Measurements from ENCODE around the gene NLE1. TPM values are rescaled to one million over a fixed set of nuclear protein-coding genes. Genes with fewer than 3 reads are reported as not detected.
"Not testable (repeated sequence)": the region's sequence is repeated elsewhere in the genome, so short reads cannot be mapped to it uniquely, and the experiment has no call there.

The NLE1 gene
- polyA plus RNA-seq, 5 donors: 15.7 to 24.5 (median 19.4) TPM

DNA sequence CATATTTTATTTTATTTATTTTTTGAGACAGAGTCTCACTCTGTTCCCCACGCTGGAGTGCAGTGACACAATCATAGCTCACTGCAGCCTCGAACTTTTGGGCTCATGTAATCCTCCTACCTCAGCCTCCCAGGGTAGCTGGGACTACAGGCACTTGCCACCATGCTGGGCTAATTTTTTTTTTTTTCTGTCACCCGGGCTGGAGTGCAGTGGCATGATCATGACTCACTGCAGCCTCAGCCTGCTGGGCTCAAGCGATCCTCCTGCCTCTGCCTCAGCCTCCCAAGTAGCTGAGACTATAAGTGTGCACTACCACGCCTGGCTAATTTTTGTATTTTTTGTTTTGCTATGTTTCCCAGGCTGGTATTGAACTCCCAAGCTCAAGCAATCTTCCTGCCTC lies 22.6 kb upstream of the NLE1 start:
- no peak for DNase-seq

DNA sequence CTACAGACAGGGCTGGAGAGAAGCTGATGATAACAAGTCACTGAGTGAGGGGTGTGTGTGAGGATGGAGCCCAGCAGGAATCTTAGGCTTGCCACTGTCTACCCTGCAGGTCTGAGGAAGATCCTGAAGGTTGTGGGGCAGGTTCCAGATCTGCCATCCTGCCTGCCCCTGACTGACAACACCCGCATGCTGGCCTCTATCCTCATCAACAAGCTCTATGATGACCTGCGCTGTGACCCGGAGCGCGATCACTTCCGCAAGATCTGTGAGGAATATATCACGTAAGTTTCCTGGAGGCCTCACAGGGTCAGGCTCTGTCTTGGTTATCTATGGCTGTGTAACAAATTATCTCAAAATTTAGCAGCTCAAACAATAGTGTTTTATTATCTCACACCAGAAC lies 21.8 kb upstream of the NLE1 start:
- DNase-seq: no peak

DNA sequence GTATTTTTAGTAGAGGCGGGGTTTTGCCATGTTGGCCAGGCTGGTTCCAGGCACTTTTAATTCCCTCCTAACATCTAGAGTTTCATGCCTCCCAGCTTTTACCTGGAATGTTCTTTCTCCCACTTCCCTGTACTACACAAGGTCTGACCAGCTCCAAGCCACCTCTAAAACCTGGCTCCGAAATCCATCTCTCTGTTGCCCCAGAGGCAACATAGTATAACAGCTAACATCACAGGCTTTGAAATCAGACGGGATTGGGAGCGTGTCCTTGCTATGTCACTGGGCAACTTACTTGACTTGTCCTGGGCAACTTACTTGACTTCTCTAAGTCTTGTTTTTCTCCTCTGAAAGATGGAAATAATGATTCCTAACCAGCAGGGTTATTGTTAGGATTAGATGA lies 20.7 kb upstream of the NLE1 start:
- DNase-seq: no peak

DNA sequence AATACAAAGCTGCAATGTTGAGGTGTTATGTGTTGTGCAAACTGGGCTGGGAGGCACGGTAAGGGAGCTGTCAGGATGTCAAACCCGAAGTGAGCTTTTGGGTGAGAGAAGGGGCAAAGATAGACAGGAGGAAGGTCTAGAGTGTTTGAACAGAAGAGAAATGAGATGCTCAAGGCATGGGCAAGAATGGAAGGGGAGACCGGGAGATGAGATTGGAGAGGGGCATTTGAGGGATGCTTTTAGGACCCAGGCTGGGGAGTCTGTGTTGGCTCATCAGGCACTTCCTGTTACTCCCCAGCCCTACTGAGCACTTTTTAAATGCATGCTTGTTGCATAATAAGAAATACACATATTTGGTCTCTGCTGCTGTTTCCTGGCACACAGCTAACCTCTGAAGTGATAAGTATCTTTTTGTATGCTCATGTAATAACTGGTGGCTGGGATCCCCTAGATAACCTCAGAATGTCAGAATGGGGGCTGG lies 19.2 kb upstream of the NLE1 start:
- DNase-seq: peak in 1 of 2 donors; percentile 49

DNA sequence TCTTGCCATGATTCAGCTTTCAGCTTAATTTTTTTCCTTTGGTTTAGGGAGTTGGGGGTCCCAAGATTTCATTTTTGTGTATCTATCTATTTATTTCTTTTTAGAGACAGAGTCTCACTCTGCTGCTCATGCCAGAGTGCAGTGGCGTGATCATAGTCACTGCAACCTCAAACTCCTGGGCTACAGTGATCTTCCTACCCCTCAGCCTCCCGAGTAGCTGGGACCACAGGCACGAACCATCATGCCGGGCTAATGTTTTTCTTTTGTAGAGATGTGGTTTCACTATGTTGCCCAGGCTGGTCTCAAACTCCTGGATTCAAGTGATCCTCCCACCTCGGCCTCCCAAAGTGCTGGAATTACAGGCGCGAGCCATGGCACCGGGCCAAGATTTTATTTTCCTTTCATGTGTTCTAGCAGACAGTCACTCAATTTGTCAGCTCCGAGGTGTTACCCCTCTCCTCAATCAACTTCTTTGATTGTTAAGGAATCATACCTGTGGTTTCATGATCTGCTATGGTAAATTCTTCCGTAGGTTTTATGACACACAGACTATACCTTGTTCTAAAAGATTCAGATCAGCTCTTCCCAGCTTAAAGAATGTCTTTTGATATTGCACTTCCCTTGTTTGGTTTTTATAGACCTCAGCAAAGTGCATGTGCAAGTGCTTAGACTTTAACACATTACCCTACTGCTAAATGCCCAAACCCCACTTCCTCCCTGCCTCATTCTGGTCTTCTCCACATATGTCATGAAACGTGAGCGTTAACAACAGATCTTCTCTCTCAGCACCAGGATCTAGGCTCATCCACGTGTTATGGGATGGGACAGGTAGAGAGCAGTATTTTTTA lies 18.5 kb upstream of the NLE1 start:
- DNase-seq: no peak

DNA sequence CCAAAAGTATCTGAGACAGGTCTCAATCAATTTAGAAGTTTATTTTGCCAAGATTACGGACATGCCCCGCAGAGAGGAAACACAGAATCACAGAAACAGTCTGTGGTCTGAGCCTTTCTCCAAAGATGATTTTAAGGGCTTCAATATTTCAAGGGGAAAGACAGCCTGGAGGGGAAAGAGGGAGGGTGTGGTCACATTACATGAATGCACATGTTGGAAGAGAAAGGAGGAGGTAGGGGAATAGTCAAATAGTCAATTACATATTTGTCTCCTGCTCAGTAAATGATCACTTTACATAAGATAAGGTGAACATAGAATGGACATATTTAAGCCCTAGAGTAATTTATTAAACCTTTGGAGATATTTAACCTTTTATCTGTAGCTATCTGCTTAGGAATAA lies 17.8 kb upstream of the NLE1 start:
- no peak for DNase-seq

DNA sequence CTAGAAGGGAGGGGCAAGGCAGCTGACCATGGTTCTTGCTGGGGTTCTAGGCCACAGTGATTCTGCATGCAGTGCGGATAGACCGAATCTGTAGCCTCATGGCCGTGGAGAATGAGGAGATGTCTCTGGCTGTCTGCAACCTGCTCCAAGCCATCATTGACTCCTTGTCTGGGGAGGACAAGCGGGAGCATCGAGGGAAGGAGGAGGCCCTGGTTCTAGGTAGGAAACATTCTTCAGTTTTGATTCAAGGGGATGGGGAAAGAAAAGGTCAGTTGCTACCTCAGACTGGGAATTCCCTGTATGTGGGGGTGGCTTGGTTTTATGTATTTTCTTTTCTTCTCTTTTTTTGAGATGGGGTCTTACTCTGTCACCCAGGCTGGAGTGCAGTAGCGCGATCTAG lies 13.1 kb upstream of the NLE1 start:
- DNase-seq: no peak

DNA sequence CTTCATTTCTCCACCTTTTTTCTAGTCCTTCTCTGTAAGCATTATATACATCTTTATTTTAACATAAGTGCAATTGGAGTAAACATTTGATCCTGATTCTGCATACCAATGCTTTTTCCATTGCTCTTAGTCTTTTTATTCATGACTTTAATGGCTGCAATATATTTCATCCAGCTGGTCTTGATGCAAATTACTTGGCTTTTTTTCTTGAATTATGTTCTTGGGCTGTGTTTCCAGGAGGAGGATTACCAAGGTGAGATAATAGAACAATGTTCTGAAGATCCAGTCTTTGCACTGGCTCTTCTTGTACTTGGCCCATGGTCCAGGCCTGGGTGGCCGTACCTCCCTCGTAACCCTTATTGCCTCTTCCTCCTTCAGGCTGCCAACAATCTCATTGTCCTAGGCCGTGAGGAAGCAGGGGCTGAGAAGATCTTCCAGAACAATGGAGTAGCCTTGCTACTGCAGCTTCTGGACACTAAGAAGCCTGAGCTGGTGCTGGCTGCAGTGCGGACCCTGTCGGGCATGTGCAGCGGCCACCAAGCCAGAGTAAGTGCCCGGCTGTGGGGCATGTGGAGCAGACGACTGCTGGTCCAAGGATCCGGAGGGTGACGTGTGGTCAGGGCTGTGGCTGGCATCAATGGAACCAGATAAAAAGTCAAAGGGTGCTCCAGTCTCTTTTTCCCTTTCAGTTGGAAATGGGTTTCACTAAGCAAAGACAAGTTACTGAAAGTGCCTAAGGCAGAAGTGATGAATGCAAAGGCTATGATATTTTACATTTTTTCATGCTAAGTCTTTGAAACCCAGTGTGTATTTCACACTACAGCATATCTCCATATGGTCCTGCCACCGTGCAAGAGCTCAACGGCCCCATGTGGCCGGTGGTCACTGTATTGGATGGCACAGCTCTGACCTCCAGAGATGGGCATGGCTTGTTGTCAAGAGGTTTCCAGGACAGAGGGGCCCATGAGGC lies 12.4 kb upstream of the NLE1 start:
- DNase-seq: no peak

DNA sequence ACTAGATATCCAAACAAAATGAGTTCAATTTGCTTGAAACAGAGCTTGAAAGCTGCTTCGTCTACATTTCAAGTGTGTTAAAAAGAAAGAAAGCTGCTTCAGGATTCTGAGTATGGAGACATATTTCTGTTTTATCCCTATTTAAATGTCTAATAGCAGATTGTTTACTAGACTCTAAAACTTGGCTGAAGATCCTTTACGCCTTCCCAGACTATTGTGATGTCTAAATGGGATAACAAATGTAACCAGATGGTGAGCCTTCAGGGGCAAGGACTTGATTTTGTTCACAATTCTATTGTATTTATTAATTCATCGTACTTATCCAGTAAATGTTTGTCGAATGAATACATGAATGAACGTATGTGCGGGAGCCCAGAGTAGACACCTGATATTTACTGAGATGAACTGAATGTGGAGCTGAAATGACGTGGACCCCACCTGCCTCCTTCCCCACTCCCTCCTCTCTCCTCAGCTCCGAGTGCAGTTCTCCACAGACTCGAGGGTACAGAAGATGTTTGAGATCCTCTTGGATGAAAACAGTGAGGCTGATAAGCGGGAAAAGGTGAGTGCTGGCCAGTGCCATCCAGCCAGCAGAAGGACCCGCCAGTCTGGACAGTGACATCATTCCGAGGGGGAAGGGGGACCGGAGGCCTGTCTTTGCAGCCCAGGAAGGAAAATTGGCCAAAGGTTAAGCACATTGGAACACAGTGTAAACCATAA lies 10.5 kb upstream of the NLE1 start:
- DNase-seq: peak in 1 of 2 donors; percentile 44

DNA sequence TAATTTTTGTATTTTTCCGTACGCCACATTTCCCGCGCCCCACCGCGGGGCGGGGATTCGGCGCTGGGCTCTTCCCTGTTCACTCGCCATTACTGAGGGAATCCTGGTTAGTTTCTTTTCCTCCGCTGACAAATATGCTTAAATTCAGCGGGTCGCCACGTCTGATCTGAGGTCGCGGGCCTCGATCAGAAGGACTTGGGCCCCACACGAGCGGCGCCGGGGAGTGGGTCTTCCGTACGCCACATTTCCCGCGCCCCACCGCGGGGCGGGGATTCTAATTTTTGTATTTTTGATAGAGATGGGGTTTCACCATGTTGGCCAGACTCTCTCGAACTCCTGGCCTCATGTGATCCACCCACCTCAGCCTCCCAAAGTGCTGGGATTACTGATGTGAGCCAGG lies 9.0 kb upstream of the NLE1 start:
- not testable (repeated sequence) for DNase-seq

DNA sequence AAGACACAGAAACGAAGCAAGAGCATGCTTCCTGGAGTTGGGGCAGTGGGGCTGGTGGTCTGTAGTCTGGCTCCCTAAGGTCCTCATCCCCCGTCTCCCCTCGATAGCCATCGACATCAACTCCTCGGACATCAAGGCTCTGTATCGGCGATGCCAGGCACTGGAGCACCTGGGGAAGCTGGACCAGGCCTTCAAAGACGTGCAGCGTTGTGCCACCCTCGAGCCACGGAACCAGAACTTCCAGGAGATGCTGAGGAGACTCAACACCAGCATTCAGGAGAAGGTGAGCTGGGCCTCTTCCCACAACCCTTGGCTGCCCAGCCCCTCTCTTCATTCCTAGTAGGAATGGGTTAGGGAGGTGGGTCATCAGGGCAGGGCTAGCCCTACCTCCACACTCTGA lies 7.8 kb upstream of the NLE1 start:
- DNase-seq: no peak

DNA sequence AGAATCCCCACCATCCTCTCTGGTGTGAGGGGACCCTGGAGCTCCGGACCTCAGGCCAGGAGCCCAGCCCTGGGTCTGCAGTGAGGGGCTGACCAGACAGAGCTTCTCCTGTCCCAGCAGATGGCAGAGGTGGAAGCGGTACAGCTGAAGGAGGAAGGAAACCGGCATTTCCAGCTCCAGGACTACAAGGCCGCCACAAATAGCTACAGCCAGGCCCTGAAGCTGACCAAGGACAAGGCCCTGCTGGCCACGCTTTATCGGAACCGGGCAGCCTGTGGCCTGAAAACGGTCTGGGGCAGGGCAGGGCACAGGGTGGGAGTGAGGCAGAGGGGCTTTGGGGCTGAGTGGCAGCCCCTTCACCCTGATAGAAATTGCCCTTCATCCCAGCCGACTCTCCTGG lies 6.0 kb upstream of the NLE1 start:
- DNase-seq: no peak

DNA sequence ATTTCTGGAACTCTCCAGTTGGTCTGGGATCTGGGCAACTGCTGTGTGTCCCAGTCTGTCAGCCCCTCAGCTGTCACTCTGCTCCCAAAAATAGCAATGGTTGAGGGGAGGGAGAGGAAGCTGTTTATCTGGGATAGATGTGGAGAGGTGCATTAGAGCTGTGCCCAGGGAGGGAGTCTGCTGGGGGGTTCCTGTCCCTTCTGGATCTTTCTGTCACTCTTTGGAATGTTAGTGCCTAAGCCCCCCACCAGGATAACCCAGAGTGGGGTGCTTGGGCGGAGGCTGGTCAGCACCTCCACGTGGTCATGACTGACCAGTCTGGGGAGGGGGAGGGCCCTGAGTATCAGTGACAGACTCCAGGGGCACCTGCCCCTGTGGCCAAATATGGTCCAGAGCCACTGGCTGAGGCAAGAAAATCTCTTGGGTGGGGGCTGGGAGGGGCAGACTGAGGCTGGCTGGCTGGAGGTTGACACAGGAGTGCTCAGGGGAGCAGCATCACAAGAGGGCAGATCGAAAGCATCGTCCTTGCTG lies 5.3 kb upstream of the NLE1 start, which contains the start of gene UNC45B:
TSS of gene UNC45B (plus strand) at position 443 of the 531 bp plus-strand sequence. CDS start 447 bp downstream, outside the sequence.
- DNase-seq: no peak

DNA sequence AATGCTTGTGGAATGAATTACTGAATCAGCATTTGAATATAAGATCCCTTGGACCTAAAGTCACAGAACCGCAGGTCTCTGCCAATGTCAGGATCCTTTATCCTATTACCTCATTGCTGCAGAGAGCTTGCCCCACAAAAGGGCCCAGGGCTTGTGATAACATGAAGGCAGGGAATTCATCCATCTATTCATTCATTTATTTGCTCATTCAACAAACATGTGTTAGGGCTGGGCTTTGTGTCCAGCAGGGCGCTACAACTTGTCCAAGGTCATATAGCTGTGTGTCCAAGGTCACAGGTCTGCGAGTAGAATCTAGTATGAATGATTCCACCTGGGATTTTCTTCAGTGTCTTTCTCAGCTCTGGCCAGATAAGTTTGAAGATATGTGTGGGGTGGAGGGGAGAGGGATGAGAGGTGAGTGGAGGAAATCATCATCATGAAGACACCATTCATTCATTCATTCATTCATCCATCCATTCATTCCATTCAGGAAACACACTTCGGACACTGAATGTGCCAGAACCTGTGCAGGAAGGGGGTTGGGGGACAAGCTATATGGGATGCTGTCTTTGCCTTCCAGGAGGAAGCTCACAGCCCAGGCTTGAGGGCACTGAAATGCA lies 4.2 kb upstream of the NLE1 start:
- no peak for DNase-seq

DNA sequence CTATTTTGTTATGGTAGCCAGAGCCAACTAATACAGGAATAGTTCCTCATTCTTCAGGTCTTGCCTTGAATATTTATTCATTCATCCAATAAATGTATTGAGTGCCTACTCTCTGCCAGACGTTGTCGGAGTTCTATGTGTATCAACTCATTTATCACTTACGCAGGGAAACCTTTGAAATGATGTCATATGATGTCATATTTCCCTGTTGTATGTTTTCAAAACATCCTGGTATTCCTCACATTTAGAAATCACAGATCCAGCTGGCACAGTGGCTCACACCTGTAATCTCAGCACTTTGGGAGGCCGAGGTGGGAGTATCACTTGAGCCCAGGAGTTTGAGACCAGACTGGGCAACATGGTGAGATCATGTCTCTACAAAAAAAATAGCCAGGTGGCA lies 2.7 kb upstream of the NLE1 start:
- DNase-seq: no peak

DNA sequence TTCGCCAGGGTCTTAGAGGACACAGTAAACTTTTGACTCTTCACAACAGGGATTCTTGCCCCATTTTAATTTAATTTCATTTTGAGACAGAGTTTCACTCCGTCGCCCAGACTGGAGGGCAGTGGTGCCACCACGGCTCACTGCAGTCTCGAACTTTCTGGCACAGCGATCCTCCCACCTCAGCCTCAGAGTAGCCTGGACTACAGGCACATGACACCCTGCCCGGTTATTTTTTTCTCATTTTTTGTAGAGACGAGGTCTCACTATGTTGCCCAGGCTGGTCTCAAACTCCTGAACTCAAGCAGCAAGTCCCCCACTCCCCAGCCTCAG lies 329 bp upstream of the NLE1 start:
- no peak for DNase-seq

DNA sequence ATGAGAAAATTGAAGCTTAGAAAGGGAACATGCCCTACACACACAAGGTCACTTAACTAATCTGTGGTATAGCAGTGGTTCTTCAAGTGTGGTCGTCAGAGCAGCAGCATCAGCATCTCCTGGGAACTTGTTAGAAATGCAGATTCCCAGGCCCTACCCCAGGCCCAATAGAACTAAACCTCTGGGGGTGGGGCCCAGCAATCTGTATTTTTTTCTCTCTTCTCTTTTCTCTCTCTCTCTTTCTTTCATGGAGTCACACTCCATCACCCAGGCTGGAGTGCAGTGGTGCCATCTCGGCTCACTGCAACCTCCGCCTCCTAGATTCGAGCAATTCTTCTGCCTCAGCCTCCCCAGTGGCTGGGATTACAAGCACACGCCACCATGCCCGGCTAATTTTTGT lies 3.9 kb downstream of the NLE1 start:
- no peak for DNase-seq

DNA sequence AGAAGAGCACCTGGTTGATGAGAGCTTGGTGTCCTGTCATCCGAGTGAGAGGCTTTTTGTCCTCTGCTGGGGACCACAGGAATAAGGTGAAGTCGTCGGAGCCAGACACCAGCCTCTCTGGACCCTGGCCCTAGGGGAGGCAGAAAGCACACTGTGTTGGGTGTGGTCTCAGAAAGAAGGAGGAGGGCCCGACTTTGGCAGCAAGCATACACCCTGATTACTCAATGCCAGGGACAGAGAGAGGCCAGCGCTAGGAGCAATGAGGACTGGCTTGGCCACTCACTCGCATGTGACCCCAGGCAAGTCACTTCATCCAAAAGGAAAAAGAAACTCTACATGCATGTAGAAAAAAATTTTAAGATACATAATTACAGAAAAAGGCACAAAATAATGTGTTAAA lies 6.8 kb downstream of the NLE1 start:
- DNase-seq: no peak

DNA sequence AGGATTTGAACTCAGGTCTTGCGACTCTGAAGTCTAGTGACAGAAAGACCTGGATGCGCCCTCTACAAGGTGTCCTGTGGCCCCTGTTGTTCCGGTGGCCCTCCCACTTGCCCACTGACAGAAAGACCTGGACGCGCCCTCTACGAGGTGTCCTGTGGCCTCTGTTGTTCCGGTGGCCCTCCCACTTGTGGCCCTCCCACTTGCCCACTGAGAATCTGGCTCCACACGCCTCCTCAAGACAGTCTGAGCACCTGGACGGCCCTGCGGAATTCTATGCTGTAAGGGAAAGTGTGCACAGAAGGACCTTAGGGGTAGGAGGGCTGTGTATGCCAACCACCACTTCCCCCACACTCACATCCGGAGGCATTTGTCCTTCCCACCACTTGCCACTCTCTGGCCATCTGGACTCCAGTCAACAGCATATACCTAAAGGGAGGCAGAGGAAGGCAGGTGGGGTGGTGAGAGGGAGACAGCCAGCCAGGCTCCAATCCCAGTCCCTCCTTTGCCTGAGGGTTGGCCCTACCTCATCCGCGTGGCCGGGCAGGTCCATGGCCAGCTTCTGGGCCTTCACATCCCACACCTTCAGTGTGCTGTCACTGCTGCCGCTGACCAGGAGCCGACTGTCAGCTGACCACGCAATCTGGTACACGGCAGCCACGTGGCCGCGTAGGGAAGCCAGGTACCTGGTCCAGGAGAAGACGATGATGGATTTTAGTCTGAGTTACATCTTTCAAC lies 9.1 kb downstream of the NLE1 start:
- DNase-seq: no peak

DNA sequence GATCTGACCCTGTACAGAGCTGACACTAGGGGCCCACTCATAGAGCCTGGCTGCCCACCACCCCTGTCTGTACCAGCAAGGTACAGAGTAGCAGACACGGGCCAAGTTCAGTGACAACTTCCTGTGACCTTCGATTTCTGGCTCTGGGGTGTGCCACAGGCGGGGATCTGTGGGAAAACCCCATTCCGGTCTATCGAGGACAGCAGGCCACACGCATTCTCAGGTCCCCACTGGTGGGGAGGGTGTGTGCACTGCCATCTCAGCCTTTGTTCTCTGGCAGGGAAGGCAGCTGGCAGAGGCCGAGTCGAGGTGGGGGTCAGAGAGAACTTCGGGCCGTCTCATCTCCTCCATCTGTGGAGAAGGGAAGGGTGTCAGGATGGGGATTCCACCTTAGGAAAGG lies 10.0 kb downstream of the NLE1 start:
- no peak for DNase-seq

DNA sequence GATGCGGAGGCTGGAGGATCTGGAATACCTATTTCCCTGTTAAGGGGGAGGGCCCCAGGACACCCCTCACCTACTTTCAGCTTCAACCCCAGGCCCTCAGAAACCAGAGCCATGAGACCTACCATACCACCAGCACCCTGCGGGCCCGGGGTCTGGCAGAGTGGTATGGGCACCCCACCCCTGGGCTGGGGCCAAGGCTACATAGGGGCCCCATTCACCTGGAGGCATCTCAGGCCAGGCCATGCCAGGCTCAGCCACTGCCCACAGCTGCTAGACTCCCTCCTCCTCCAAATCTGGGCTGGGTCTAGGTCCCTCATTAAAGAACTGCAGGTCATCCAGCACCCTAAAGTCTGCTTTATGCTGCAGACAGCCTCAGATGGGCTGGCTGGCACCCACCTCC lies 11.7 kb downstream of the NLE1 start:
- DNase-seq: no peak
